ENCODE measurements around the gene HARBI1.

HARBI1 gene

GRCh38 chr11:46617134-46617971 is at the start of gene HARBI1, which contains the start of gene ATG13:
TSS of gene HARBI1 (minus strand) at chr11:46617227. CDS start at chr11:46616237, 990 bp downstream.
TSS of gene ATG13 (plus strand) at chr11:46617553. CDS start at chr11:46644292, 26,739 bp downstream.
- DNase-seq (ENCODE audit: low read depth in 2 of 2): peak; percentile 74 to 77

- no peak for DNase-seq (ENCODE audit: low read depth in 2 of 2)
Measured at GRCh38 chr11:46666516-46666915, 49.5 kb upstream of the HARBI1 start.

- no peak for DNase-seq (ENCODE audit: low read depth in 2 of 2)
Measured at GRCh38 chr11:46665356-46665755, 48.3 kb upstream of the HARBI1 start.

- no peak for DNase-seq (ENCODE audit: low read depth in 2 of 2)
Measured at GRCh38 chr11:46664612-46665011, 47.6 kb upstream of the HARBI1 start.

GRCh38 chr11:46663277-46663940 is 46.4 kb upstream of the HARBI1 start:
- DNase-seq (ENCODE audit: low read depth in 2 of 2): no peak

- DNase-seq (ENCODE audit: low read depth in 2 of 2): no peak
Measured at GRCh38 chr11:46662366-46662765, 45.3 kb upstream of the HARBI1 start.

- DNase-seq (ENCODE audit: low read depth in 2 of 2): no peak
Measured at GRCh38 chr11:46661836-46662235, 44.8 kb upstream of the HARBI1 start.

- DNase-seq (ENCODE audit: low read depth in 2 of 2): no peak
Measured at GRCh38 chr11:46659908-46660307, 42.9 kb upstream of the HARBI1 start.

GRCh38 chr11:46658259-46658658 is 41.2 kb upstream of the HARBI1 start:
- peak in 1 of 2 experiments; percentile 26 for DNase-seq (ENCODE audit: low read depth in 2 of 2)

GRCh38 chr11:46657186-46657585 is 40.2 kb upstream of the HARBI1 start:
- DNase-seq (ENCODE audit: low read depth in 2 of 2): no peak

GRCh38 chr11:46655631-46656030 is 38.6 kb upstream of the HARBI1 start:
- DNase-seq (ENCODE audit: low read depth in 2 of 2): no peak

- peak; percentile 89 to 90 for DNase-seq (ENCODE audit: low read depth in 2 of 2)
Measured at GRCh38 chr11:46649180-46649738, 32.2 kb upstream of the HARBI1 start.

GRCh38 chr11:46643986-46644385 is 27.0 kb upstream of the HARBI1 start:
- DNase-seq (ENCODE audit: low read depth in 2 of 2): no peak

GRCh38 chr11:46643531-46643930 is 26.5 kb upstream of the HARBI1 start:
- no peak for DNase-seq (ENCODE audit: low read depth in 2 of 2)

GRCh38 chr11:46642627-46643335 is 25.8 kb upstream of the HARBI1 start:
- no peak for DNase-seq (ENCODE audit: low read depth in 2 of 2)

- no peak for DNase-seq (ENCODE audit: low read depth in 2 of 2)
Measured at GRCh38 chr11:46641639-46642038, 24.6 kb upstream of the HARBI1 start.

GRCh38 chr11:46640036-46640788 is 23.2 kb upstream of the HARBI1 start:
- DNase-seq (ENCODE audit: low read depth in 2 of 2): no peak

- DNase-seq (ENCODE audit: low read depth in 2 of 2): no peak
Measured at GRCh38 chr11:46639197-46639839, 22.3 kb upstream of the HARBI1 start.

GRCh38 chr11:46637546-46637945 is 20.5 kb upstream of the HARBI1 start:
- no peak for DNase-seq (ENCODE audit: low read depth in 2 of 2)

- DNase-seq (ENCODE audit: low read depth in 2 of 2): no peak
Measured at GRCh38 chr11:46635557-46636139, 18.6 kb upstream of the HARBI1 start.

Measured in fibroblast of skin of left biceps (primary cell).